Middle frontal gyrus (tissue), 1 donor: ENCODE data around the gene TBC1D17.

ENCODE experiments used
- DNase-seq: peaks from one replicate; pipeline ENCODE4 v3.0.0-alpha.2; 2015; ENCODE audit warnings: low spot score; ENCODE audit errors: extremely low spot score

Gene TBC1D17

DNA sequence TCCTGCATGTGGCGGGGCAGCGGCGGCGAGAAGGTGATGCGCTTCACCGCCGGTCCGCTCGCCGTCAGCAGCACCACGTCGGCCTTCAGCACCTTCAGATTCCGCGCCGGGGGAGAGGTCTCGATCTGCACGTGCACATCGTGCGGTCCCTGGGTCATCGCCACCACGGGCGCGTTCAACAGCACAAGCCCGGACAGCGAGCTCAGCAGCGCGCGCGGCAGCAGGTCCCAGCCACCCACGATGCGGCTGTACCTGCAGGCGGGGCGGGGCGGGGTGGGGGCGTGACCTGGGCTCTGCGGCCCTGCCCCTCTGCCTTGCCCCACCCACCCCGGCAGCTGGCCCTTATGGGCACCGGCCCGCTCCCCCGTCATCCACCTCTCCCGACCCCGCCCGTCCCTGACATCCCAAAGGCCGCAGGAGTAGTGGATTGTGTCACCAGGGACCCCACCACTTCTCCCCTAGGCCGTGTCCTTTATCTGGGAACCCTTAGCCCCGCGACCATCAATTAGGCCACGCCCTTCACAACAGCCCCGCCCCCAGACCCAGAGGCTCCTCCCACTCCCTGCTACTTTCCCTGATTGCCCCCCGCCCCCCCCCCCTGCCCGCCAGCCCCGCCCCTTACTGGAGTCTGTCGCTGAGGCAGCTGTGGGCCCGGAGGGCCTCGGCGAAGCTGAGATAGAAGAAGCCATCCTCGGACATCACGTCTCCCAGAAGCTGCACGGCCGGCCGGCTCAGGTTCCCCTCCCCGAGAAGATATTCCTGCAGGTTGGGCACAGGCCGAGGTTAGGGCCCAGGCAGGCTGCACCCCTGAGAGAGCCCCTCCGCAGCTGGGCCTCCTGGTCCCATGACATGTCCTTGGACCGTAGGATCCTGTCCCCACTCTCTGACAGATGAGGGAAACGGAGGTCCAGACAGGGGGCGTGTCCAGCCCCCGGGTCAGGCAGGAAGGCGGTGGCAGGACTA, 13.1 kb downstream of the TBC1D17 start:
- DNase-seq: no peak

DNA sequence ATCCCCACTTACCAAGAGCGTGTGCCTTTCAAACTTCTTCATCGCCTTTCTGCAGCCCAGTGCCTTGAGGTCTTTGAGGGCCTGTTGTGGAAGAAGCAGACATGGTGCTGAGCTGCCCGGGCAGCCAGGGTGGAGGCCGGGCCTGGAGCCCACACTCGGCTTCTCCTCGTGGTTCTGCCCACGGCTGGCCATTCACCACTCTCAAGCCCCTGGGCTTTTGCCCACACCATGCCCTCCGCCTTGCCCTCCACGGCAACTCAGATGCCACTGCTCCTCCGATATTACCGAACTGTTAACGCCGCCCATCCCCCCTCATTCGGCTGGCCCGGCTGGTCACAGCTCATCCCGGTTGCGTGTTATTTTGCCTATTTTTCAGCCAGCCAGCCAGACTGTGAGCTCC, 13.9 kb downstream of the TBC1D17 start:
- no peak for DNase-seq

DNA sequence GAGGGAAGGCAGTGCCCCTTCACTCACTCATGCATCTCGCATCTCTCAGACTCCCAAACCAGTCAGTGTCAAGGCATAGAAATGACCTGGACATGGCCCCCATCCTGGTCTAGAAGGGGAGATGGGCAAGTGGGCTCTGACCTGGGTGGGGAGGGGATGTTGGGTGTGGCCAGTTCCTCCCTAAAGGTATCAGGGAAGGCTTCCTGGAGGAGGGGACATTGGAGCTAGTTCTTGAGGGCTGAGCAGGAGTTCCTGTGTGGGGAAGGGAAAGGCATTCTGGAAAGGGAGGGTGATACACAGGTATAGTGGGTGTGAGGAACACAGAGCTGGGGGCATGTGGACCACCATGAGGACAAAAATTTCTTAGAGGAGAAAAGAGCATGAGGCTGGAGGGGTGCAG, 15.2 kb downstream of the TBC1D17 start:
- no peak for DNase-seq

DNA sequence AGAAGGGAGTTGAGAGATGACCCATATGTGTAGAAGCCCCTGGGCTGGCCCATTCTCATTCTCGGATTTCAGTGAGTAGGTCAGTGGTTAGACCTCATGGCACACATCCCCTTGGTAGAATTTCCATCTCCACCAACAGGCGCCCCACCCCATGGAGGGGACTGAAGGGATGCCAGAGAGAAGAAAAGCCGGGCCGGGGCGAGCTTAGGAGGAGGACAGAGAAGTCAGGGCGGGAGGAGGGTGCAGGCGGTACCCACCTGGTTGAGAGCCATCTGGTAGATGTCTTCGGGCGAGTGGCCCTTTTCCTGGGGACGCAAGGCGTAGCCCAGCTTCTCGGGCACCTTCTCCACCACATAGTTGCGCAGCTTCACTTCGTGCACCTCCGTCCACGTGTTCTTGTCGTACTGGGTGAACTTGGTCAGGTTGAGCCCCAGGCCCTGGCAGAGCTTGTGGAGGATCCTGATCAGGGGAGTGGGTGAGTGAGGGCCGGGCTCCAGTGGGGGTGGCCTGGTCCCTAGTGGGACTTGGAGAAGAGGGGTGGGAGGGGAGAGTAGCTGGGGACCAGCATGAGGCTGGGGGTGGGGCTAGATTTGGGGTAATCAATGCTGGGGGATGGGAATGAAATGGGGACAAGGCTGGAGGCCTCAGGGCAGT, 16.6 kb downstream of the TBC1D17 start:
- no peak for DNase-seq

DNA sequence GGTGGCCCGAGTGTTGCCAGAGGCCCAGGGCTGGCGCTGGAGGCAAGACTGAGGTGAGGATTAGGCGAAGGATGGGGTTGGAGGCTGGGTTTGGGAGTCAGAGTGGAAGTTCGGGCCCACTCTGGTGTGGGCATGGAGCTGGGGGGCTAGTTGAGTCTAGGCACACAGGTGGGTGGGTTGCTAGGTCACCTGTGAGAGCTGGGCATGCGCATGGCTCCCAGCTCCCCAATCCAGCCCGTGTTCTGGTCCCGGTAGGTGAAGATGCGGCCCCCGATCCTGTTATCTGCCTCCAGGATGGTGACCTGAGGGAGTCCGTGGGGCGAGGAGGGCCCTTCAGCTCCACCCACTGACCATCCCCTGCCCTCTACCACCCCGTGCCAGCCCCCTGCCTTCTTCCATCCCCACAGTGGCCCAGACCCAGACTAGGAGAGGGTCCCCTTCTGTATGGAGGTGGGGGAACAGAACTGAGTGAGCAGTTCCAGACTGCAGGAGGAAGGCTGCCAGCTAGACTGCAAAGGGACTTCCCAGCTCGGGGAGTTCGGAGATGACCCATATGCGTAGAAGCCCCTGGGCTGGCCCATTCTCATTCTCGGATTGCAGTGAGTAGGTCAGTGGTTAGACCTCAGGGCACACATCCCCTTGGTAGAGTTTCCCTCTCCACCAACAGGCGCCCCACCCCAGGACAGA, 17.5 kb downstream of the TBC1D17 start:
- no peak for DNase-seq

DNA sequence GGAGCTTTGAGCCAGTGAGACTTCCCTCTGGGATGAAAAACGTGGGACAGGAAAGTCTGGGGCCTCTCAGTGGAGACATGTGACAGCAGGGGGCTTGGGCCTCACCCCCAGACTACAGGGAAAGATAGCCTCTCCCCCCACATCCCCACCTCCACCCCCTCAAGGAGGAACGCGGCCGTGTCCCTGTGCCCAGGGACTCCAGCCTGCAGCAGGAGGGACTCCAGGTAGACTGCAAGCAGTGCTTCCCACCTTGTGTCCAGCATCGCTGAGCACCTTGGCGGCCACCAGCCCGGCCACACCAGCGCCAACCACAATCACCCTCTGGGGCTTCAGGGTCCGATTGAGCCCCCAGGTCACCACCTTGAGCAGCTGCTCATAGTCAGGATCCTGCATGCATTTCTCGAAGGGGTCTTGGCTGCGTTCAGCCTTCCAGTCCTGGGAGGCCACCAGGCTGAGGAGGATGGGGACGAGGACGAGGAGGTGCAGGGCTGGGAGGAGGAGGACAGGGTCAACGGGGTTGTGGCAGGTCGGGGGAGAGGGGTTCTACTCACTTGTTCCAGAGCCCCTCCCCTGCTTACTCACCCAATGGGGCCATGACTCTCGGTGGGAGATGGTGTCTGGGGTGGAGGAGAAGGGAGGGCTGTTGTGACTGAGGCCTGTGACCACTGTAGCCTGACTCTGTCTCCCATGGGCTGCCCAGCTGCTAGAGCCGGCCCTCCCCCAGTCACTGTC, 18.2 kb downstream of the TBC1D17 start:
- DNase-seq: no peak

DNA sequence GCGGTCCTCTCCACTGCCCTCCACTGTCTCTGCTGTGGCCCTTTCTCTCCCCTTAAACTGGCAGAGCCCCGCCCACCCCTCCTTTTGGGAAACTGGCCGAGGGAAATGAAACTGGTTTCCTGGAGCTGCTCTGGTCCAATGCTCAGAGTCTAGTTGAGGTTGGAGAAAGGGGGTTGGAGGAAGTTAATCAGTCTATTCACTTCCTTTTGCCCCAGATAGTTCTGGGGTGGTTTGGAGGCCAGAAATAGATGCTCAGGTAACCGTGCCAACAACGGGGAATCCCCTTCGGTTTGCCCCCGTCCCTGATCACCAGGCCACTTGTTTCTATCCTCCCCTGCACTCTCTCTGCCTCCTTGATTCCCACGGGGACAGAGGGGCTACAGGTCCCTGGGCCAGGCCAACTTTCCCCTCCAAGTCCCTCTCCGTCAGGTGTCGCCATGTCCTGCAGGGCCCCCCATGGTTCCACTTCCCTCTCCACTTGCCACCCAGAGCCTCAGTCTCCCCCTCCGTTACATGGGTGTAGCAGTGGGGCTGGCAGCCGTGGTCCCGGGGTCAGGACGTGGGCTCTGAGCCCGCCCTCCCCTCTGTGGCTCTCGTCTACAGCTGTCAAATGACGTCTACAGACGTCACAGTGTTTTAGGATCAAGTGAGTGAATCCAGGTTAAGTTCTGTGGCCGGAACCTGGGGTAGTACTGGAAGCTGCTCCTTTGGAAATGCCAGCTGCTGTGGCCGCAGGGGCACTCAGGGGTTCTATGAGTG, 19.5 kb downstream of the TBC1D17 start, which contains the start of gene IL4I1:
IL4I1 (minus strand) TSS at position 25 of the 759 bp plus-strand sequence. CDS start 727 bp downstream, outside the sequence.
- no peak for DNase-seq

DNA sequence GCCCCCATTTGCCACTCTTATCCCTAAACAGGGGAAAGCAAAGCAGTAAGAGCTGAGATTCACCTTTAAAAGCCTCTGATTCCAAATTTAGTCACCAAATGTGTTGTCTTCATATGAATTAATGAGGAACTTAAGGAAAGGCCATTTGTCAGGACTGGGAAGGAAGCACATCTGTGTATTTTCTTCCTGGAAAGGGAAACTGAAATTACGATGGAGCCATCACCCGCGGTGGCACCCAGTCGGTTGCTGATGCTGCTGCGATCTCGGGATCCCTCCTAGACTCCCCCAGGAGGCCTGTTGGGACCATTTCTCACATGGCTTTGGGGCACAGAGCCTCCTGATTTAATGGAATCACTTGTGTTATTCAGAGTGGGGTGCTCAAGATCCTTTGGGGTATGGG, 26.6 kb downstream of the TBC1D17 start:
- DNase-seq: no peak

DNA sequence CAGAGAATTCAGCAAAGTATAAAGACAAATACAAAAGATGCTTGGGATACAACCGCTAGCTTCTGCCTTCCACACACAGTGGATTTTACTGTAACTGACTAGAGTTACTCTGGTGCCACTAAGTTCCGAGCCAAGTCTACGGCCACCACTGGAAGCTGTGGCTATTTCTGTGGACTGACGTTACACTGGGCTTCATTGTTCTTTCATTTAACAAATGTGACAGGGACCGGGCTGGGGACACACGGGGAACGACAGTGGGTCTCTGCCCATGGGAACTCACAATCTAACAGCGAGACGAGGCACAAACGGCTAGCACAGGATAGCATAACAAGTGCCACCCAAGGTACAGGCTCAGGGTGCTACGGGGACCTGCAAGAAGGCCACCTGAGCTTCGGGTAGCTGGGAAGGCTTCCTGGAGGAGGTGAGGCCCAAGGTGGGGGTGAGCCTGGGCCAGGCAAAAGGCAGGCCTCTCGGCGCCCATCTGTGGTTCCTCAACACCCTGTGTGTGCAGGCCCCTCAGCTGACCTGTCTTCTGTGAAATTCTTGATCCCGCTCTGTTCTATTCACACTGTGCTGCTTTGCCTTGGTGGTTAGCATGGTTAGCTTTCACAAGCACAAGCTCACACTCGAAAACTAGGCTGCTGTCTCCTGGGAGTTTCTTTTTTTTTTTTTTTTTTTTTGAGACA, 29.5 kb downstream of the TBC1D17 start:
- no peak for DNase-seq

DNA sequence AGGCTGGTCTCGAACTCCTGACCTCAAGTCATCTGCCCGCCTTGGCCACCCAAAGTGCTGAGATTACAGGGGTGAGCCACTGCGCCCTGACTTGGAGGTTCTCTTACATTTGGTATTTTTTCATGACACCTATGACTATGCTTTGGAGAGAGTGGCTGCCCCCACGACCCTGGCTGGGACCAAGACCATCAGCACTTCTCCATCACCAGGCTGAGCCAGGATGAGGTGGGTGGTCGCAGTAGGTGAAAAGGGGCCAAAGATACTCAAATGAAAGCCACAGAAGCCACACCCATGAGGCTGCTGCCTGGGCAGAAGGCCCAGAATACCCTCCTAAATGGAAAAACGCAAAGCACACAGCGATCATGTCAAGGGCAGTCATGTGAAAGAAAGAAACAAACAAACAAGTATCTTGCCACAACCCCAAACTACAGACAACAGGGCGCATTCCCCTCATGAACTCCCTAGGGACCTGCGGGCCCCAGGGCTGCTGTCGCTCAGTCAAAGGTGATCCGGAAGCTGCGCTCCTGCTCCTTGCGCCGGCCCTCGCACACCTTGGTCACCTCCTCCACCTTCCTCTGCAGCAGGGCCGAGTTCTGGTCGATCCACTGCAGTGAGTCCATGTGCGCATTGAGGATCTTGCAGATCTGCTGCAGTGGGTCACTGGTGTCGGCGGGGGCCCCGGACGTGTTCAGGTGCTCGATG, 30.4 kb downstream of the TBC1D17 start:
- DNase-seq: no peak

DNA sequence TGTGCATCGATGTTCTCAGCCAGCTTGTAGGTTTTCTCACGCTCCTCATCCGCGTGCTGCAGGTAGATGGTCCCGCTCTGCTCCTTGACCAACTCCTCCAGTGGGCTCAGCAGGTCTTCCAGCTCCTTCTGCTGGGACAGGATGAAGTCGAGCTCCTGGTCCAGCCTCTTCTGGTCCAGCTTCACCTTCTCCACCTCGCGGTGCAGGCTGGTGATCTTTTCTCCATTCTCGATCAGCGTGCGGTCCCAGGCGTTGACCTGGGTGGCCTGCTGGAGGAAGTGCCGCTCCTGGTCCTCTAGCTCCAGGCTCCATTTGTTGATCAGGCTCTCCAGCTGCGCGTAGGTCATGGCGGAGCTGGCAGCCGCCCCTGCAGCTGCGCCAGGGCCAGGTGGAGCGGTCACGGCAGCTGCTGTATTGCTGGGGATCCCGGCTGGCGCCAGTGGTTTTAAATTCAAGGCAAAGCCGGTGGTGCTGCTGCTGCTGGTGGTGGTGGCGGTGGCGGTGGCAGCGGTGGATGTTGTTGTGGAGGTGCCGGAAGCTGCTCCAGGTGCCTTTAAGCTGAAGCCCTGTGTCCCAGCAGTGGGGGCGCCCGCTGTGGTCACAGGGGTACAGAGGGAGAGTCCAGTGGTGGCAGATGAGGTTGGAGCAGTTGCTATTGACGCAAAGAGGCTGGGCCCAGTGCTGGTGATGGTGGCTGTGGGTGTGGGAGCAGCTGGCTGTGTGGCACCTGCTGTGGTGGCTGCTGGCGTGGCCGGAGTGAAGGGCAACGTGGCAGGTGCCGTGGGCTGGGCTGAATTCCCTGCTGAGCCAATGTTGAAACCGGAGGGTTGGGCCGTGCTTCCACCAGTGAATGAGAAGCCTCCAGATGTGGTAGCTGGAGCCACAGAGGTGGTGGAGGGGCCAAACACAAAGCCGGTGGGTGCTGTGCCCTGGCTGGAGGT, 31.2 kb downstream of the TBC1D17 start:
- DNase-seq: no peak

DNA sequence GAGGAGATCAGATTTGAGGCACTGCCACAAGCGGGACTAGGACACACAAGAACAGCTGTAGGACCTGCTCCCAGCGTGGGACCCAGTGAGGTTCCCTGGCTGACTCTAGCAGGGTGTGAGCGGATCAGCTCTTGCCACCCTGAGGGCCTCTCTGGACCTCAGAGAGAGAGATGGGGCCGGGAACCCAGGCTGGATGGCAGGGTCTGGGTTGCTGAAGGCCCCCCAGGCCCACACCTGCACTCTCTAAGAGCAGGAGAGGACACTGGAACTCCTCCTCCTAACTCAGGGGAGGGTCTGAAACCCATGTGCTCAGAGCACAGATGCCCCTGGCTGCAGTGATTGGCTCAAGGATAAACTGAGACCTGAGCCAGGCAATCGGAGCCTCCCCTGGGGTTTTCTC, 32.7 kb downstream of the TBC1D17 start:
- no peak for DNase-seq

DNA sequence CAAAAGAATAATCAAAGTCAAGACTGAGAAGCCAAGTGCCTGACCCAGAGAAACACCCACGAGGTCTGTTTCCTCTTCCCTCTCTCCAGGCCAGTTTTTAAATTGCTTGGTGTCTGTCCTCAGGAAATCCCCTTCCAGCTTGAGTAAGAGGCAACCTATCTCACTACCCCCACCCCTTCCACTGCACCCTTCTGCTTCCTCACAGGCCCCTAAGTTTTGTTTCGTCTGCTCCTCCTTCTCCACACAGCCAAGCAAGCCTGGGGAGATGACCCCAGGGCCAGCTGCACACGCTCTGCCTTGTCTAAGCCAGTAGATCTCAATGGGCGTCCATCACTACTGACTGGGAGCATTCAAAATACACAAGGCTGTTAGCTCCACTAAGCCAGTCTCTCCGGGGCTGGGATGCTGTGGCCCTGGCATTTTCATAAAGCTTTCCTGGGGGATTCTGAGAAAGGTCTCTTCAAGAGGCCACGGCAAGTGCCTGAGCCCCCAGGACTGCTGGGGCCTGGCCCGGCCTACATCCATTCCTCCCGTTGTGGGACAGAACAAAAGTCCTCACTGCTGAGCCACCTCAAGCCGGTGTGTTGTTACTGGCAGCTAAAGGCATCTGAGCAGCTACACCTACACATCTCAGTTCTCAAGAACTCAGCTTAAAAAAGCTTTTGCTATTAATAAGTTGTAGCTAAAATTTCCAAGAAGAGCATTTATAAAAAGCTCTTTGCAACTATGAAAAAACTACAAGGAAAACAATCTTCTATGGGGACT, 34.1 kb downstream of the TBC1D17 start:
- DNase-seq: no peak

DNA sequence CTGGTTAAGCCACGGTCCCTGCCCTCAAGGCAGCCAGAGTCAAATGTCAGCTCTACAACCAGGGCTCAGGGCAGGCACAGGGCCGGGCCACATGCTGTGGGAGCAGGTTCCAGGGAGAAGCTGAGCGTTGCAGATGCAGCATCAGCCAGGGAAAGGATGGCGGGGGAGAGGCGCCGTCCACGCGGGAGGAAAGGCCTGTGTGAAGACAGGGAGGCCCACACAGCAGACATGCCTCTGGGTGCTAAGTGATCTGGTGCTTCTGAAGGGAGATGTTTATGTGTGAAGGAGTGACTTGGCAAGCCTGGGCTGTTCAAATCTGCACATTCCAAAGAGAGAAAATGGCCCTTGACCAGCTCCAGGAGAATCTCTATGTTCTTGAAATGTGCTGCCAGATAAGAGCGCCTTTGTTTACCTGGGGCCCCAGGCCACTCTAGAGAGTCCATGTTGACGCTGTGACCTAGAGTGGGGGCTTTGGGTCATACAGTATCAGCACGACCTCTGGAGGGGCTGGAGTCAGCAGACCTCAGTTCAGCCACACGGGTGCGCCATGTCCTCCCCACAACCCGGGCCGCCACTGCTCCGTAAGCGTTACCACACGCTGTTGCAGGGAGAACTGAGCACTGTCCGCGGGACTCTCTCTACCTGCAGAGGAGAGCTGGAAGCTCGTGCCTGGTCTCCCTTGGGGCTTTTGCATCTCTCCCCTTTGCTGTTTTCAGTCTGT, 35.6 kb downstream of the TBC1D17 start:
- no peak for DNase-seq

DNA sequence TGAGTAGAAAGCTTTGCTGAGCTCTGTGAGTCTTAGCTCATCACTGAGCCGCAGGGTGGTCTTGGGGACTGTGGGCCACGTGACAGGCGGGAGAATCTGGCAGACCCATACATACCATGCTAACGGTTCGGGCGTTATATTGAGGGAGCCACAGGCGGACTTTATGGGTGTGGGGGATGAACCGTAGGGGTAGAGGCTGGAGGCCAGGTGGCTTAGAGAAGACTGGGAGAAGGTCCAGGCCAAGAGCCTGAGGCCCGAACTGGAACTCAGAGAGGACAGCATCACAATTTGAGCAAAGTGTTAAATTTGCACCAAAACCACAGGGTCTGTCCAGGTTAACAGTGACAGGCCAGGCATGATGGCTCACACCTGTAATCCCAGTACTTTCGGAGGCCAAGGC, 36.2 kb downstream of the TBC1D17 start:
- no peak for DNase-seq

DNA sequence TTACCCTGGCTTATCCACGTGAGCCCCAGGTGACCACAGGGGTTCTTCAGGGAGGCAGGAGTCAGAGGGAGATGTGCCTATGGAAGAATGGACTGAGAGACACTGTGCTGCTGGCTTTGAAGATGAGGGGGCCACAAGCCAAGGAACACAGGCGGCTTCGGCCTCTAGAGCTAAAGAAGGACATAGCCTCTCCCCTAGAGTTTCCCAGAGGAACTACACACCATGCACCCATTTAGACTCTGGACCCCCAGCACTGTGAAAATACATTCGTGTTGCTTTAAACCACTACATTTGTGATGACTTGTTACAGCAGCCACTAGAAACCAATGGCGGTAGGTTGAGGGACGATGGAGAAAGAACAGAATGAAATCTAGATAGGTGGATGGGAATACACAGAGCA, 37.8 kb downstream of the TBC1D17 start:
- DNase-seq: no peak
